GM21515 (cell line): ENCODE results near the gene CACNA1B.
A peak's percentile ranks its signal among the peaks of the same experiment; 100 is the strongest.
"Not testable (repeated sequence)": the region's sequence is repeated elsewhere in the genome, so short reads cannot be mapped to it uniquely, and the experiment has no call there.

Experiments used
- ATAC-seq: cut with Tn5 transposase; IDR thresholded peaks from one replicate; pipeline ENCODE4 v1.9.1; 2021; ENCODE audit not compliant: unreplicated experiment

Gene CACNA1B

GRCh38 chr9:138126858-138127584, 249.4 kb downstream of the CACNA1B start:
- ATAC-seq, result peak; percentile 51

GRCh38 chr9:138128027-138128426, 250.4 kb downstream of the CACNA1B start:
- not testable (repeated sequence) for ATAC-seq

GRCh38 chr9:138129318-138129717, 251.7 kb downstream of the CACNA1B start:
- ATAC-seq, result not testable (repeated sequence)

GRCh38 chr9:138132946-138133705, 255.5 kb downstream of the CACNA1B start:
- ATAC-seq, result not testable (repeated sequence)

GRCh38 chr9:138134581-138134980, 257.0 kb downstream of the CACNA1B start:
- ATAC-seq, result not testable (repeated sequence)

- ATAC-seq, result not testable (repeated sequence)
Observed at GRCh38 chr9:138139096-138139495, 261.5 kb downstream of the CACNA1B start.

GRCh38 chr9:138140980-138141379, 263.4 kb downstream of the CACNA1B start:
- ATAC-seq, result not testable (repeated sequence)

- not testable (repeated sequence) for ATAC-seq
Observed at GRCh38 chr9:138142528-138143244, 265.1 kb downstream of the CACNA1B start.

- ATAC-seq, result not testable (repeated sequence)
Observed at GRCh38 chr9:138143491-138143890, 265.9 kb downstream of the CACNA1B start.

- ATAC-seq, result not testable (repeated sequence)
Observed at GRCh38 chr9:138147556-138147955, 270.0 kb downstream of the CACNA1B start.

- not testable (repeated sequence) for ATAC-seq
Observed at GRCh38 chr9:138149672-138150656, 272.4 kb downstream of the CACNA1B start.

GRCh38 chr9:138155788-138156187, 278.2 kb downstream of the CACNA1B start:
- ATAC-seq, result not testable (repeated sequence)

- not testable (repeated sequence) for ATAC-seq
Observed at GRCh38 chr9:138166793-138167192, 289.2 kb downstream of the CACNA1B start.
